PC-9 (cell line): ENCODE data around the gene PAF1.

Experiments used
- CTCF ChIP-seq: fragments of 200-600 bp; sonication (generic); conservative IDR thresholded peaks from 2 replicates; pipeline ENCODE4 v1.6.1; 2017; ENCODE audit warnings: mixed run types, antibody characterized with exemption, mild to moderate bottlenecking, moderate library complexity
- EZH2 ChIP-seq: fragments of 200-600 bp; sonication (generic); IDR thresholded peaks from 2 replicates; pipeline ENCODE4 v1.8.0; 2017; ENCODE audit warnings: antibody characterized with exemption, low read depth

- TF ChIP-seq CTCF (no peak), EZH2 (no peak)
Observed at GRCh38 chr19:39410831-39411080, 19.9 kb upstream of the PAF1 start.
